Colonic mucosa (tissue), 4 donors: ENCODE data around the gene LAMC1. TPM values are rescaled to one million over a fixed set of nuclear protein-coding genes. Genes with fewer than 3 reads are reported as not detected.

Experiments used
- DNase-seq: peaks from one replicate; pipeline ENCODE4 v3.0.0-alpha.2; 2020
- H3K27ac ChIP-seq: fragments of 200-600 bp; one replicate; pipeline ENCODE4 v1.8.0; 2021
- H3K27me3 ChIP-seq: fragments of 200-600 bp; one replicate; pipeline ENCODE4 v1.8.0; 2021
- H3K36me3 ChIP-seq: fragments of 200-600 bp; one replicate; pipeline ENCODE4 v1.8.0; 2021
- H3K4me1 ChIP-seq: fragments of 200-600 bp; one replicate; pipeline ENCODE4 v1.8.0; 2021; ENCODE audit warnings: mild to moderate bottlenecking
- H3K4me3 ChIP-seq: fragments of 200-600 bp; one replicate; pipeline ENCODE4 v1.8.0; 2021
- H3K9ac ChIP-seq, 2 donors: one replicate each; pipeline ENCODE4 v1.7.0; 2013; ENCODE audit warnings: control low read depth in 2 of 2, low read depth in 2 of 2, low read length in 2 of 2
- H3K9me3 ChIP-seq: fragments of 200-600 bp; one replicate; pipeline ENCODE4 v1.8.0; 2021
- intact Hi-C: fragments of 100-400 bp; cut with DNase I; formaldehyde crosslinking; loops from one replicate; pipeline ENCODE4 v1.14.1; 2022
- total RNA-seq, 2 donors: library from RNA; stranded (reverse); fragmentation: NEBNext Ultra II Directional in 1 of 2; extraction: Animal tissue kit (Norgen Biotek cat#: 25700) in 1 of 2; gene quantifications; one replicate each; pipeline ENCODE4 v1.2.1, GENCODE V29; 2021
- TF ChIP-seq, protein P1 (sequence below): fragments of 200-600 bp; IDR thresholded peaks from one replicate; pipeline ENCODE4 v1.8.0; 2022; ENCODE audit warnings: antibody characterized with exemption, mild to moderate bottlenecking
- donor health status: healthy.
- donor health status: DM: no; HTN: no; CAD: no.
- donor health status: DM: no; HTN: no; CAD: no.

The LAMC1 gene
- total RNA-seq, 2 donors from 2014 or later = 28.0 to 54.6 TPM

GRCh38 chr1:183019860-183020259 lies 3.4 kb upstream of the LAMC1 start:
- H3K27ac ChIP-seq = no peak overlapping the region
- H3K36me3 ChIP-seq = no peaks in the 10 kb centered on the region
- no peaks in the 10 kb centered on the region for H3K9me3 ChIP-seq
- H3K4me3 ChIP-seq = no peak overlapping the region
- no peak for DNase-seq
- no peaks in the 10 kb centered on the region for H3K4me1 ChIP-seq
- no peak overlapping the region for H3K9ac ChIP-seq
- TF ChIP-seq, protein P1, sequence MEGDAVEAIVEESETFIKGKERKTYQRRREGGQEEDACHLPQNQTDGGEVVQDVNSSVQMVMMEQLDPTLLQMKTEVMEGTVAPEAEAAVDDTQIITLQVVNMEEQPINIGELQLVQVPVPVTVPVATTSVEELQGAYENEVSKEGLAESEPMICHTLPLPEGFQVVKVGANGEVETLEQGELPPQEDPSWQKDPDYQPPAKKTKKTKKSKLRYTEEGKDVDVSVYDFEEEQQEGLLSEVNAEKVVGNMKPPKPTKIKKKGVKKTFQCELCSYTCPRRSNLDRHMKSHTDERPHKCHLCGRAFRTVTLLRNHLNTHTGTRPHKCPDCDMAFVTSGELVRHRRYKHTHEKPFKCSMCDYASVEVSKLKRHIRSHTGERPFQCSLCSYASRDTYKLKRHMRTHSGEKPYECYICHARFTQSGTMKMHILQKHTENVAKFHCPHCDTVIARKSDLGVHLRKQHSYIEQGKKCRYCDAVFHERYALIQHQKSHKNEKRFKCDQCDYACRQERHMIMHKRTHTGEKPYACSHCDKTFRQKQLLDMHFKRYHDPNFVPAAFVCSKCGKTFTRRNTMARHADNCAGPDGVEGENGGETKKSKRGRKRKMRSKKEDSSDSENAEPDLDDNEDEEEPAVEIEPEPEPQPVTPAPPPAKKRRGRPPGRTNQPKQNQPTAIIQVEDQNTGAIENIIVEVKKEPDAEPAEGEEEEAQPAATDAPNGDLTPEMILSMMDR = no peak
- H3K27me3 ChIP-seq = no peaks in the 10 kb centered on the region
- intact Hi-C loops = loop anchor here (5.0 kb wide), 1 partner anchor 58 kb away; no protein-coding TSS in a partner anchor

DNA sequence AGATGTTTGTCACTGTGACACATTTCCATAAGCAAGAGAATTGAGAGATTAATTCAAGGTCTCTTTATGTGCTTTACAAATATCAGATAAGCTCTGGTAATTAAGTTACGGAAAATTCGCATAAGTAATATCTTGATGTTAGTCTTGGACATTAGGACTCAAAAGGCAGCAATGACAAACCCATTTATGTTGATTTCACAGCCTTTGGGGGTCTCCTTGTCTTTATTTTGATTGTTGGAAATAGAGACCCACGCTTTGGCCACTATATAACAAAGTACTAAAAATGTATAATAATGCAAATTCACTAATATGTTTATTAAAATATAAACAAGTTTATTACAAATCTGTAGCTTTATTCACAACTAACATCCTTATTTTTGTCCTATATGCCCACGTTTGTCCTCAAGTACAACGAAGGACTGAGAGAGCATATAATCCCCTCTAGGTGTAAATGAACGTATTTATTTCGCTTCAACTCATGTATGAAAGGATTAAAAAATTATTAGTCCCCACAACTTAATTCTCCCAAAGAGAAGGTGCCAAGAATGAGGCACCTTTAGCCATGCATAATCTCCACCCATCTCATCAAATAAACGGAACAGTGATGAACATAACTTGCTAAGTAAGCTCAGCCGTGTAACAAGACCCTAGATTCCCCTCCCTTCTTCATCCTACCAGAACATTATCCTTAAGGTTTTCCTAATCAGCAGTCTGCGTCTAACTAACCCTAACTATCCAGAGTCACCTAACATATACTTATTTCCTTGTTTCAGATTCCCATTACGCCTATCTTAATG lies 1.6 kb upstream of the LAMC1 start:
- Histone ChIP-seq H3K27ac (peak overlapping the region; percentile 91), H3K27me3 (no peaks in the 10 kb centered on the region), H3K4me3 (no peak overlapping the region), H3K9ac (peak overlapping the region in 1 of 2 donors; percentile 72), H3K9me3 (no peaks in the 10 kb centered on the region), H3K36me3 (no peaks in the 10 kb centered on the region), H3K4me1 (no peaks in the 10 kb centered on the region)
- intact Hi-C loops = loop anchor here (5.0 kb wide), 1 partner anchor 59 kb away; no protein-coding TSS in a partner anchor
- no peak for DNase-seq
- TF ChIP-seq, protein P1 = no peak

DNA sequence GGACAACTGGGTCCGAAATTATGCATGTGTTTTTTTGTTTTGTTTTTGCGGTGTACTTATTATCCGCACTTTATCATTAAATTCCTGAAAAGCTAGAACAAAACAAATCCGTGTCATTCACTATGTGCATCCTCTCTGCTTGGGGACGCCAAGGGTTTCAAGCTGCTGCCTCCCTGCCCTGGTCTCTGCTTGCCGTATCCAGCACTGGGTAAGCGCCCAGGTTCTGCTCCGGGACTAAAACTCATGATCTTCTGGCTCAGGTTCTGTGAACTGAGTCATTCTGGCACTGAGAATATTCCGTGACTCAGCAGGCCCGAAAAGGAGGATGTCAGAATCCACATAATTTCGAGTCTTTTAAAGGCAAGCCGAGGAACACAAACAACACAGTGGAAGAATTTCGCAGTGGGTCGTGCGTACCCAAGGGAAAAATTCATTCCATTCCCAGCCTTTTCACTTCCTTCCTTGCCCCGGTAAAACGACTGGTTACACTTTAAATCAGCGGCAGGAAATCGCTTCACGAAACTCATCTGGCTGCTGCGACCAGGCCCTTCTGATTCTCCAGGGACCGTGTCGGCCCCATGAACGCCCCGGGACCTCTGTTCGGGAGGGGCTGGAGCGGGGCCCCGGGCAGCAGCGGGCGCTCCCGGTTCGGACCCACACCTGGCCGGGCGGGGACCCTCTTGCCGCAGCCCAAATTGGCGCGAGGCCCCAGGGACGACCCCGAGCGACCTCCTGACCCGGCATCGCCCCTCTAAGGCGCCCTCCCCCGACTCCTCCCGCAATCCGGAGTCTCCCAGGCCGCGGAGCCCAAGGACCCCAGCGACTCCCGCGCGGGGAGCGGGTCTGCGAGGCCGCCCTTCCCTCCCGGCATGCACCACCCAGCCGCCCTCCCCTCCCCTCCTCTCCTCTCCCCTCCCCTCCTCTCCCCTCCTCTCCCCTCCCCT lies 746 bp upstream of the LAMC1 start:
- Histone ChIP-seq H3K9ac (peak overlapping the region; percentile 72 to 83), H3K27ac (peak overlapping the region; percentile 91), H3K4me3 (peak overlapping the region; percentile 69), H3K36me3 (no peaks in the 10 kb centered on the region), H3K27me3 (no peaks in the 10 kb centered on the region), H3K9me3 (no peaks in the 10 kb centered on the region), H3K4me1 (no peaks in the 10 kb centered on the region)
- TF ChIP-seq, protein P1 = no peak
- peak; percentile 79 for DNase-seq
- intact Hi-C loops = loop anchor here (5.0 kb wide), 1 partner anchor 60 kb away; no protein-coding TSS in a partner anchor

- Histone ChIP-seq H3K4me1 (no peaks in the 10 kb centered on the region), H3K9ac (peak overlapping the region; percentile 82 to 95), H3K9me3 (no peaks in the 10 kb centered on the region), H3K36me3 (no peaks in the 10 kb centered on the region), H3K27me3 (no peaks in the 10 kb centered on the region), H3K4me3 (peak overlapping the region; percentile 69), H3K27ac (peak overlapping the region; percentile 91)
- intact Hi-C loops = loop anchor here (5.0 kb wide), 1 partner anchor 61 kb away; no protein-coding TSS in a partner anchor
- peak; percentile 81 for DNase-seq
- TF ChIP-seq, protein P1 = peak; percentile 38
Measured at GRCh38 chr1:183023601-183024316, 539 bp downstream of the LAMC1 start.
